PC-3 (cell line): Measurements from ENCODE around the gene NAA10. TPM values are rescaled to one million over a fixed set of nuclear protein-coding genes. Genes with fewer than 3 reads are reported as not detected.

Experiments used
- ATAC-seq: fragments of 200-7000 bp; cut with Tn5 transposase; 2 replicates; pipeline ENCODE4 v1.9.1; 2020; ENCODE audit warnings: mild to moderate bottlenecking, moderate library complexity
- BruUV-seq: library from RNA; stranded (reverse); fragments of 400-500 nt; replicated peaks from 2 replicates; lab custom pipeline; 2021; lab: Mats Ljungman, UMichigan
- CTCF ChIA-PET: fragments of 300-600 bp; sonication (Branson Sonifier 250); formaldehyde crosslinking; loops from one replicate; lab custom pipeline; 2022; ENCODE audit warnings: antibody characterized with exemption; lab: Charles Lee
- POLR2A ChIA-PET: fragments of 300-600 bp; sonication (Branson Sonifier 250); formaldehyde crosslinking; loops from one replicate; lab custom pipeline; 2022; ENCODE audit warnings: antibody characterized with exemption; ENCODE audit not compliant: unreplicated experiment; lab: Charles Lee
- DNase-seq: peaks from one replicate; pipeline ENCODE4 v3.0.0-alpha.2; 2015
- H2AFZ ChIP-seq: fragments of 300-600 bp; sonication (generic); 2 replicates; pipeline ENCODE4 v1.6.0; 2016; ENCODE audit warnings: antibody characterized with exemption, low read length
- H3F3A ChIP-seq: fragments of 300-600 bp; sonication (generic); one replicate; pipeline ENCODE4 v1.6.0; 2017; ENCODE audit warnings: antibody characterized with exemption, low read length, control low read depth, mild to moderate bottlenecking; ENCODE audit not compliant: unreplicated experiment
- H3K27ac ChIP-seq: fragments of 300-600 bp; sonication (generic); 2 replicates; pipeline ENCODE4 v1.5.1; 2016; ENCODE audit warnings: mild to moderate bottlenecking, low read length
- H3K27me3 ChIP-seq: fragments of 300-600 bp; sonication (generic); 2 replicates; pipeline ENCODE4 v1.6.1; 2016; ENCODE audit warnings: low read length, mixed read lengths
- H3K36me3 ChIP-seq: fragments of 300-600 bp; sonication (generic); 2 replicates; pipeline ENCODE4 v1.6.1; 2016; ENCODE audit warnings: low read depth, mixed run types, low read length, mixed read lengths
- H3K4me1 ChIP-seq: fragments of 300-600 bp; sonication (generic); 2 replicates; pipeline ENCODE4 v1.5.1; 2016; ENCODE audit warnings: low read length; ENCODE audit not compliant: insufficient read depth
- H3K4me2 ChIP-seq: fragments of 300-600 bp; sonication (generic); 2 replicates; pipeline ENCODE4 v1.6.0; 2016; ENCODE audit warnings: low read length
- H3K4me3 ChIP-seq: fragments of 300-600 bp; sonication (generic); 2 replicates; pipeline ENCODE4 v1.5.1; 2016; ENCODE audit warnings: mild to moderate bottlenecking, low read length, mixed read lengths
- H3K79me2 ChIP-seq: fragments of 300-600 bp; sonication (generic); 2 replicates; pipeline ENCODE4 v1.6.1; 2017; ENCODE audit warnings: low read length, mixed read lengths
- H3K9ac ChIP-seq: fragments of 300-600 bp; sonication (generic); 2 replicates; pipeline ENCODE4 v1.6.0; 2016; ENCODE audit warnings: mild to moderate bottlenecking, low read length
- H3K9me2 ChIP-seq: fragments of 300-600 bp; sonication (generic); replicated peaks from 2 replicates; pipeline ENCODE4 v1.6.1; 2016; ENCODE audit warnings: mixed run types, low read length, mixed read lengths
- H3K9me3 ChIP-seq: fragments of 300-600 bp; sonication (generic); 2 replicates; pipeline ENCODE4 v1.6.1; 2016; ENCODE audit warnings: low read length, mixed read lengths
- H4K20me1 ChIP-seq: fragments of 300-600 bp; sonication (generic); 2 replicates; pipeline ENCODE4 v1.6.1; 2016; ENCODE audit warnings: low read length, mixed read lengths
- CTCF ChIP-seq: fragments of 300-600 bp; sonication (generic); conservative IDR thresholded peaks from 2 replicates; pipeline ENCODE4 v1.5.1; 2017; ENCODE audit warnings: antibody characterized with exemption, low read depth, mild to moderate bottlenecking, low read length
- EZH2 ChIP-seq: fragments of 300-600 bp; sonication (generic); IDR thresholded peaks from one replicate; pipeline ENCODE4 v1.6.1; 2017; ENCODE audit warnings: antibody characterized with exemption, mild to moderate bottlenecking, low read length; ENCODE audit not compliant: unreplicated experiment
- EZH2phosphoT487 ChIP-seq: fragments of 300-600 bp; sonication (generic); IDR thresholded peaks from 2 replicates; pipeline ENCODE4 v1.6.1; 2018; ENCODE audit warnings: mild to moderate bottlenecking, antibody characterized with exemption, low read length, borderline replicate concordance
- intact Hi-C: fragments of 100-400 bp; cut with micrococcal nuclease; formaldehyde crosslinking; loops from 2 replicates; pipeline ENCODE4 v1.9.0; 2023
- total RNA-seq: library from RNA; depleted of rRNA; stranded (reverse); fragments of >200 nt; gene quantifications from 2 replicates; pipeline ENCODE4 v1.2.3, GENCODE V29; 2014

NAA10 gene
- total RNA-seq, 1 experiment from 2014 or later = 172 TPM

GRCh38 chrX:153963546-153963945 lies 28.7 kb upstream of the NAA10 start:
- TF ChIP-seq EZH2phosphoT487 = no peak
- TF ChIP-seq CTCF = no peak
- TF ChIP-seq EZH2 = no peak
- H2AFZ ChIP-seq = no peak overlapping the region
- no peaks in the 10 kb centered on the region for H3F3A ChIP-seq
- no TSS peak for BruUV-seq
- no peak overlapping the region for H3K4me3 ChIP-seq
- no peak for DNase-seq
- CTCF ChIA-PET = no interaction called here
- POLR2A ChIA-PET = no interaction called here
- H3K79me2 ChIP-seq = peaks cover 57% of the 10 kb centered on the region
- no peaks in the 10 kb centered on the region for H3K27me3 ChIP-seq
- ATAC-seq = no peak
- no peak overlapping the region for H3K4me2 ChIP-seq
- H3K27ac ChIP-seq = no peak overlapping the region
- H3K9ac ChIP-seq = no peak overlapping the region
- H3K4me1 ChIP-seq = peaks cover 12% of the 10 kb centered on the region
- intact Hi-C loops = no loop called here
- no peaks in the 10 kb centered on the region for H3K9me2 ChIP-seq
- peaks cover 31% of the 10 kb centered on the region for H3K36me3 ChIP-seq
- H4K20me1 ChIP-seq = peaks cover 25% of the 10 kb centered on the region
- no peaks in the 10 kb centered on the region for H3K9me3 ChIP-seq

- Histone ChIP-seq H3F3A (no peaks in the 10 kb centered on the region), H3K4me3 (no peak overlapping the region), H3K9me2 (no peaks in the 10 kb centered on the region), H3K36me3 (peaks cover 38% of the 10 kb centered on the region), H3K9me3 (no peaks in the 10 kb centered on the region), H4K20me1 (peaks cover 4% of the 10 kb centered on the region; the same call in 1 of the 2 replicates), H3K27me3 (no peaks in the 10 kb centered on the region), H3K9ac (no peak overlapping the region), H3K79me2 (peaks cover 35% of the 10 kb centered on the region), H3K4me1 (no peaks in the 10 kb centered on the region), H3K27ac (no peak overlapping the region), H3K4me2 (no peak overlapping the region), H2AFZ (no peak overlapping the region)
- no TSS peak for BruUV-seq
- intact Hi-C loops = no loop called here
- TF ChIP-seq EZH2 = no peak
- CTCF ChIA-PET = no interaction called here
- POLR2A ChIA-PET = no interaction called here
- no peak for DNase-seq
- no peak for ATAC-seq
Observed at GRCh38 chrX:153961292-153961691, 26.5 kb upstream of the NAA10 start.

- H3K4me1 ChIP-seq = no peaks in the 10 kb centered on the region
- H2AFZ ChIP-seq = no peak overlapping the region
- ATAC-seq (no peak), DNase-seq (no peak)
- POLR2A ChIA-PET = no interaction called here
- peaks cover 38% of the 10 kb centered on the region for H3K36me3 ChIP-seq
- H3K4me2 ChIP-seq = no peak overlapping the region
- no peaks in the 10 kb centered on the region for H3K27me3 ChIP-seq
- H3K9ac ChIP-seq = no peak overlapping the region
- CTCF ChIA-PET = no interaction called here
- no peaks in the 10 kb centered on the region for H3K9me3 ChIP-seq
- no peaks in the 10 kb centered on the region for H3K9me2 ChIP-seq
- intact Hi-C loops = no loop called here
- H3K79me2 ChIP-seq = peaks cover 30% of the 10 kb centered on the region
- TF ChIP-seq EZH2phosphoT487 (no peak), CTCF (no peak), EZH2 (no peak)
- no peak overlapping the region for H3K4me3 ChIP-seq
- H3K27ac ChIP-seq = no peak overlapping the region
- no TSS peak for BruUV-seq
- peaks cover 4% of the 10 kb centered on the region; the same call in 1 of the 2 replicates for H4K20me1 ChIP-seq
- H3F3A ChIP-seq = no peaks in the 10 kb centered on the region
Observed at GRCh38 chrX:153960786-153961185, 25.9 kb upstream of the NAA10 start.
